H9 (cell line): Measurements from ENCODE around the gene DQX1. TPM values are rescaled to one million over a fixed set of nuclear protein-coding genes. Genes with fewer than 3 reads are reported as not detected.

ENCODE experiments used
- DNase-seq: peaks from one replicate; pipeline ENCODE4 v3.0.0-alpha.2; 2017
- H2AFZ ChIP-seq: one replicate; pipeline ENCODE4 v1.6.1; 2013; ENCODE audit warnings: mild to moderate bottlenecking, low read length, control low read depth, moderate library complexity
- H2AK5ac ChIP-seq: 2 replicates; pipeline ENCODE4 v1.6.1; 2013; ENCODE audit warnings: low read length, control low read depth, mixed read lengths; ENCODE audit not compliant: insufficient read length
- H2BK120ac ChIP-seq: one replicate; pipeline ENCODE4 v1.6.1; 2013; ENCODE audit warnings: low read depth, mild to moderate bottlenecking, low read length, control low read depth, inconsistent platforms; ENCODE audit not compliant: poor library complexity, severe bottlenecking
- H2BK12ac ChIP-seq: 2 replicates; pipeline ENCODE4 v1.6.1; 2013; ENCODE audit warnings: low read length, control low read depth, mixed read lengths, low read depth; ENCODE audit not compliant: insufficient read length
- H2BK15ac ChIP-seq: 2 replicates; pipeline ENCODE4 v1.6.1; 2013; ENCODE audit warnings: low read depth, low read length, control low read depth
- H2BK20ac ChIP-seq: one replicate; pipeline ENCODE4 v1.6.1; 2013; ENCODE audit warnings: low read depth, mild to moderate bottlenecking, low read length, control low read depth, inconsistent platforms; ENCODE audit not compliant: poor library complexity, severe bottlenecking
- H2BK5ac ChIP-seq: 2 replicates; pipeline ENCODE4 v1.6.1; 2013; ENCODE audit warnings: low read length, control low read depth, mixed read lengths; ENCODE audit not compliant: insufficient read length
- H3K14ac ChIP-seq: 2 replicates; pipeline ENCODE4 v1.6.1; 2013; ENCODE audit warnings: low read length, control low read depth; ENCODE audit not compliant: insufficient read depth
- H3K18ac ChIP-seq: 2 replicates; pipeline ENCODE4 v1.6.1; 2013; ENCODE audit warnings: low read depth, mild to moderate bottlenecking, mixed read lengths, low read length, control low read depth; ENCODE audit not compliant: insufficient read length
- H3K23ac ChIP-seq: 2 replicates; pipeline ENCODE4 v1.6.1; 2013; ENCODE audit warnings: low read length, control low read depth, mixed read lengths, low read depth; ENCODE audit not compliant: insufficient read length
- H3K23me2 ChIP-seq: 2 replicates; pipeline ENCODE4 v1.6.1; 2013; ENCODE audit warnings: low read depth, mild to moderate bottlenecking, mixed read lengths, low read length, control low read depth; ENCODE audit not compliant: insufficient read length, poor library complexity, severe bottlenecking
- H3K27ac ChIP-seq: 2 replicates; pipeline ENCODE4 v1.5.1; 2013; ENCODE audit warnings: low read length, control low read depth, mixed read lengths, low read depth; ENCODE audit not compliant: insufficient read length
- H3K27me3 ChIP-seq: 2 replicates; pipeline ENCODE4 v1.6.1; 2013; ENCODE audit warnings: low read length, control low read depth, inconsistent platforms; ENCODE audit not compliant: insufficient read depth
- H3K4ac ChIP-seq: 2 replicates; pipeline ENCODE4 v1.6.1; 2013; ENCODE audit warnings: low read depth, mild to moderate bottlenecking, control low read depth, inconsistent platforms, low read length, moderate library complexity
- H3K4me1 ChIP-seq: 2 replicates; pipeline ENCODE4 v1.6.1; 2013; ENCODE audit warnings: low read length, control low read depth, inconsistent platforms; ENCODE audit not compliant: insufficient read depth
- H3K4me2 ChIP-seq: 2 replicates; pipeline ENCODE4 v1.6.1; 2013; ENCODE audit warnings: low read length, control low read depth, mixed read lengths; ENCODE audit not compliant: insufficient read length, insufficient read depth
- H3K56ac ChIP-seq: 2 replicates; pipeline ENCODE4 v1.6.1; 2013; ENCODE audit warnings: low read depth, mild to moderate bottlenecking, mixed read lengths, low read length, control low read depth; ENCODE audit not compliant: insufficient read length
- H3K79me1 ChIP-seq: 2 replicates; pipeline ENCODE4 v1.6.1; 2013; ENCODE audit warnings: low read depth, mild to moderate bottlenecking, moderate library complexity, low read length, control low read depth, inconsistent platforms; ENCODE audit not compliant: insufficient read depth, poor library complexity, severe bottlenecking
- H3K79me2 ChIP-seq: 2 replicates; pipeline ENCODE4 v1.6.1; 2013; ENCODE audit warnings: low read length, control low read depth, inconsistent platforms; ENCODE audit not compliant: insufficient read depth
- H3K9ac ChIP-seq: 2 replicates; pipeline ENCODE4 v1.6.1; 2013; ENCODE audit warnings: low read length, control low read depth, mixed read lengths; ENCODE audit not compliant: insufficient read length; ENCODE audit errors: extremely low read depth
- H3K9me3 ChIP-seq: one replicate; pipeline ENCODE4 v1.6.1; 2013; ENCODE audit warnings: low read depth, low read length, inconsistent platforms; ENCODE audit not compliant: control insufficient read depth
- H3T11ph ChIP-seq: one replicate; pipeline ENCODE4 v1.6.1; 2013; ENCODE audit warnings: mild to moderate bottlenecking, low read length, control low read depth, inconsistent platforms
- H4K20me1 ChIP-seq: one replicate; pipeline ENCODE4 v1.6.1; 2013; ENCODE audit not compliant: control insufficient read depth, insufficient read length, insufficient read depth
- H4K5ac ChIP-seq: 2 replicates; pipeline ENCODE4 v1.6.1; 2013; ENCODE audit warnings: low read depth, mild to moderate bottlenecking, mixed read lengths, low read length, control low read depth; ENCODE audit not compliant: insufficient read length
- H4K8ac ChIP-seq: replicated peaks from 2 replicates; pipeline ENCODE4 v1.6.1; 2013; ENCODE audit warnings: low read length, control low read depth, mixed read lengths, low read depth; ENCODE audit not compliant: insufficient read length
- H4K91ac ChIP-seq: 2 replicates; pipeline ENCODE4 v1.6.1; 2013; ENCODE audit warnings: low read depth, mild to moderate bottlenecking, moderate library complexity, mixed read lengths, low read length, control low read depth; ENCODE audit not compliant: insufficient read length
- H3K27ac Mint-ChIP-seq, 3 experiments: 2 replicates in 2 of 3; 3 replicates in 1 of 3; pipeline ENCODE4 v1.8.0; 2020 to 2021; ENCODE audit warnings: mixed read lengths in 3 of 3, mild to moderate bottlenecking in 1 of 3, moderate library complexity in 1 of 3
- H3K27me3 Mint-ChIP-seq: 2 replicates; pipeline ENCODE4 v1.8.0; 2021; ENCODE audit warnings: low read depth, mild to moderate bottlenecking, moderate library complexity, mixed read lengths
- H3K36me3 Mint-ChIP-seq, 3 experiments: 2 replicates in 2 of 3; 3 replicates in 1 of 3; pipeline ENCODE4 v1.8.0; 2020 to 2021; ENCODE audit warnings: low read depth in 3 of 3, mixed read lengths in 3 of 3; ENCODE audit not compliant: insufficient read depth in 1 of 3
- H3K4me1 Mint-ChIP-seq, 2 experiments: 2 replicates each; pipeline ENCODE4 v1.8.0; 2020; ENCODE audit warnings: mixed read lengths in 2 of 2
- H3K4me3 Mint-ChIP-seq, 2 experiments: 2 replicates in 1 of 2; 3 replicates in 1 of 2; pipeline ENCODE4 v1.8.0; 2020 to 2021; ENCODE audit warnings: mild to moderate bottlenecking in 2 of 2, mixed read lengths in 2 of 2, moderate library complexity in 1 of 2
- H3K9me3 Mint-ChIP-seq, 2 experiments: 2 replicates in 1 of 2; 3 replicates in 1 of 2; pipeline ENCODE4 v1.8.0; 2020; ENCODE audit warnings: mild to moderate bottlenecking in 2 of 2, mixed read lengths in 2 of 2, moderate library complexity in 1 of 2
- CTCF ChIP-seq: fragments of 200-600 bp; sonication (generic); conservative IDR thresholded peaks from 3 replicates; pipeline ENCODE4 v1.8.0; 2021; ENCODE audit warnings: antibody characterized with exemption, mild to moderate bottlenecking
- WGBS: extraction: QIAGEN DNeasy Blood & Tissue Kit; methylation state at CpG from one replicate; pipeline ENCODE4 v1.1.7; 2013; ENCODE audit warnings: missing lambda C conversion rate, low lambda C conversion rate, mixed read lengths; ENCODE audit not compliant: insufficient read length; ENCODE audit errors: extremely low coverage; 5-methylcytosine and 5-hydroxymethylcytosine counted together
- total RNA-seq: library from RNA; stranded (reverse); gene quantifications from 2 replicates; pipeline ENCODE4 v1.2.1, GENCODE V29; 2021

Gene DQX1
- total RNA-seq, 1 experiment from 2014 or later: 0.98 TPM

- Mint-ChIP-seq H3K9me3 (no peaks in the 10 kb centered on the region; a peak in 1 of 5 replicates), H3K36me3 (peaks cover 30 to 63% (median 47%) of the 10 kb centered on the region in 3 experiments), H3K27me3 (peaks cover 3% of the 10 kb centered on the region), H3K27ac (peak within 1 kb of the TSS; percentile 79 to 97 (median 93)), H3K4me3 (peak within 1 kb of the TSS; percentile 98 to 99), H3K4me1 (peaks cover 17 to 22% of the 10 kb centered on the region in 2 experiments)
- peaks cover 4% of the 10 kb centered on the region; the same call in 1 of the 2 replicates for H3K79me2 ChIP-seq
- H2BK15ac ChIP-seq: no peak within 1 kb of the TSS
- peak within 1 kb of the TSS; percentile 83 for H3K4me2 ChIP-seq
- WGBS: no CpG with 5 or more reads among the region's 87 CpGs
- H3K14ac ChIP-seq: peak within 1 kb of the TSS; percentile 84
- H3K4me1 ChIP-seq: peaks cover 4% of the 10 kb centered on the region; the same call in 1 of the 2 replicates
- H3K23me2 ChIP-seq: peaks cover 15% of the 10 kb centered on the region
- peak within 1 kb of the TSS; percentile 86 for H3K9ac ChIP-seq
- H4K91ac ChIP-seq: no peak within 1 kb of the TSS
- H4K5ac ChIP-seq: no peak within 1 kb of the TSS
- H3T11ph ChIP-seq: no peak within 1 kb of the TSS
- H3K79me1 ChIP-seq: peaks cover 4% of the 10 kb centered on the region
- no peaks in the 10 kb centered on the region for H4K20me1 ChIP-seq
- TF ChIP-seq CTCF: no peak
- H3K23ac ChIP-seq: no peak within 1 kb of the TSS
- no peak within 1 kb of the TSS for H2BK12ac ChIP-seq
- no peak within 1 kb of the TSS for H2AFZ ChIP-seq
- no peak within 1 kb of the TSS for H2BK20ac ChIP-seq
- H3K56ac ChIP-seq: no peak within 1 kb of the TSS
- H3K9me3 ChIP-seq: no peaks in the 10 kb centered on the region
- H2AK5ac ChIP-seq: no peak within 1 kb of the TSS
- H2BK120ac ChIP-seq: no peak within 1 kb of the TSS
- H3K27ac ChIP-seq: no peak within 1 kb of the TSS
- DNase-seq: peak; percentile 99
- H2BK5ac ChIP-seq: no peak within 1 kb of the TSS
- H3K27me3 ChIP-seq: no peaks in the 10 kb centered on the region
- no peak within 1 kb of the TSS for H3K4ac ChIP-seq
- H3K18ac ChIP-seq: peak within 1 kb of the TSS; percentile 84
- H4K8ac ChIP-seq: no peak within 1 kb of the TSS
These were observed 3.6 kb upstream of the DQX1 start, which contains the start of the genes AUP1 and HTRA2 for GRCh38 chr2:74529357-74530238. TSS of gene AUP1 (minus strand) at chr2:74529706. CDS start at chr2:74529629, 77 bp downstream. TSS of gene HTRA2 (plus strand) at chr2:74529933. CDS start at chr2:74530007, 74 bp downstream.
